ENCODE data around the gene LRMDA.

The LRMDA gene

GRCh38 chr10:76192151-76192550, 760.7 kb downstream of the LRMDA start:
- H3K4me3 ChIP-seq (ENCODE audit: low read depth, low read length) = no peak overlapping the region
- no peak for DNase-seq (ENCODE audit: low read depth)
- in situ Hi-C loops (cut with HindIII; ENCODE audit: low sequenced_read_pairs) = loop anchor here (5.0 kb wide), 1 partner anchor 50 kb away; no protein-coding TSS in a partner anchor
- no peak for TF ChIP-seq CTCF (IDR thresholded peaks at IDR 0.05; ENCODE audit: low read depth, low read length, missing control alignments)

GRCh38 chr10:76192694-76193320, 761.4 kb downstream of the LRMDA start:
- H3K4me3 ChIP-seq (ENCODE audit: low read depth, low read length) = no peak overlapping the region
- in situ Hi-C loops (cut with HindIII; ENCODE audit: low sequenced_read_pairs) = loop anchor here (5.0 kb wide), 1 partner anchor 51 kb away; no protein-coding TSS in a partner anchor
- TF ChIP-seq CTCF (IDR thresholded peaks at IDR 0.05; ENCODE audit: low read depth, low read length, missing control alignments) = no peak
- no peak for DNase-seq (ENCODE audit: low read depth)

- DNase-seq (ENCODE audit: low read depth) = no peak
- no peak for TF ChIP-seq CTCF (IDR thresholded peaks at IDR 0.05; ENCODE audit: low read depth, low read length, missing control alignments)
- in situ Hi-C loops (cut with HindIII; ENCODE audit: low sequenced_read_pairs) = no loop called here
- H3K4me3 ChIP-seq (ENCODE audit: low read depth, low read length) = no peak overlapping the region
Measured at GRCh38 chr10:76195654-76196390, 764.4 kb downstream of the LRMDA start.

- in situ Hi-C loops (cut with HindIII; ENCODE audit: low sequenced_read_pairs) = no loop called here
- TF ChIP-seq CTCF (IDR thresholded peaks at IDR 0.05; ENCODE audit: low read depth, low read length, missing control alignments) = no peak
- H3K4me3 ChIP-seq (ENCODE audit: low read depth, low read length) = no peak overlapping the region
- DNase-seq (ENCODE audit: low read depth) = no peak
Measured at GRCh38 chr10:76197293-76197692, 765.9 kb downstream of the LRMDA start.

GRCh38 chr10:76198287-76199035, 767.0 kb downstream of the LRMDA start:
- no peak for TF ChIP-seq CTCF (IDR thresholded peaks at IDR 0.05; ENCODE audit: low read depth, low read length, missing control alignments)
- no peak for DNase-seq (ENCODE audit: low read depth)
- H3K4me3 ChIP-seq (ENCODE audit: low read depth, low read length) = no peak overlapping the region
- in situ Hi-C loops (cut with HindIII; ENCODE audit: low sequenced_read_pairs) = no loop called here

GRCh38 chr10:76201962-76202361, 770.5 kb downstream of the LRMDA start:
- no peak for TF ChIP-seq CTCF (IDR thresholded peaks at IDR 0.05; ENCODE audit: low read depth, low read length, missing control alignments)
- in situ Hi-C loops (cut with HindIII; ENCODE audit: low sequenced_read_pairs) = no loop called here
- no peak for DNase-seq (ENCODE audit: low read depth)
- H3K4me3 ChIP-seq (ENCODE audit: low read depth, low read length) = no peak overlapping the region

All from astrocyte of the cerebellum (primary cell).